ENCODE measurements around the gene PRDM16. TPM values are rescaled to one million over a fixed set of nuclear protein-coding genes. Genes with fewer than 3 reads are reported as not detected.

PRDM16 gene
- total RNA-seq, 2 experiments from 2014 or later: not detected

DNA sequence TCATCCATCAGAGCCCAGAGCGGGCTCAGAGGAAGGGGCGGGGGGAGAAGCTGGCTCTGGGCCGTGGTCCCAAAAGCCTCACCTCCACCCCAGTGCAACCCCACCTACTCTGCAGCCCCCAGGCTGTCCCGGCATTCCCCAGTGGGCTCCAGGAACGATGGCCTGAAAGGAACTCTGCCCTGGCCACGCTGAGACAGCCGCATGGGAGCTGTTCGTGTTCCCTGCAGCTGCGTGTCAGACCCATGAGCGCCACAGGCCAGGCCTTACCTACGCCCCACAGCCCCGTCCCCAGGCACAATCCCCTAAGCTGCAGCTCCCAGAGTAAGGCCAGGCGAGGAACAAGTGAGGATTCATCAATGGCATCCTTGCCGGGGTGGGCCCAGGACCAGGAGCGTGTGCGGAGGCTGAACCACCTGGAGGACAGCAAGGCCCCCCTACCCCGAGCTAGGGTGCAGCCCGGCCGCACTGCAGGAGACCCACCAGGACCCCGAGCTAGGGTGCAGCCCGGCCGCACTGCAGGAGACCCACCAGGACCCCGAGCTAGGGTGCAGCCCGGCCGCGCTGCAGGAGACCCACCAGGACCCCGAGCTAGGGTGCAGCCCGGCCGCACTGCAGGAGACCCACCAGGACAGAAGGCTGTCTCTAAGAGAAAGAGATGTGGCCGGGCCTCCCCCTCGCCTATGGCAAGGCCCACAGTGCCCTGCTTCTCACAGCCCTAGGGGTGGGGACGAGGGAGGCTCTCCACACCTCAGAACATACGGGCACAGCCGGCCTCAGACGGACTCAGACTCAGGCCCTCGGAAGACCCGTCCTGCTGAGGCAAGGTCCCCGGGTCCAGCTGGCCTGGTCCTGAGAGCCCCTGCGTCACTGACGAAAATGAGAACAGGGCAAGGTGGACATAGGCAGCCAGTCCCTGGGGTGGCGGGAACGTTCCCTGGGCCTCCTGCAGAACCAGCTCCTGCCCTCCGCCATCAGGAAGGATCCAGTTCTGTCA lies 359.0 kb downstream of the PRDM16 start:
- Histone ChIP-seq H3K9me3 (ENCODE audit: low read length) (no peaks in the 10 kb centered on the region), H3K9me2 (ENCODE audit: insufficient read depth, low read length) (no peaks in the 10 kb centered on the region), H3K27ac (ENCODE audit: low read depth, low read length, poor library complexity, severe bottlenecking) (no peak overlapping the region), H2AFZ (ENCODE audit: low read length) (no peak overlapping the region), H3K4me3 (ENCODE audit: low read depth, low read length, poor library complexity, severe bottlenecking) (no peak overlapping the region), H3K4me1 (ENCODE audit: insufficient read depth, low read length, poor library complexity, severe bottlenecking) (no peaks in the 10 kb centered on the region), H3K4me2 (ENCODE audit: low read length) (no peak overlapping the region), H4K20me1 (ENCODE audit: insufficient read depth, low read length) (no peaks in the 10 kb centered on the region), H3K36me3 (ENCODE audit: insufficient read depth, low read length) (no peaks in the 10 kb centered on the region), H3K79me2 (ENCODE audit: insufficient read depth, low read depth, low read length) (no peaks in the 10 kb centered on the region)
- POLR2A ChIA-PET: interaction anchor here (0.6 kb wide), 1 partner anchor 31 kb away, joined by 3 read pairs; no protein-coding TSS in a partner anchor
- BruUV-seq (replicated peaks): no TSS peak
- no peak for DNase-seq (ENCODE audit: low spot score)
- intact Hi-C loops (cut with micrococcal nuclease; ENCODE audit: unreplicated experiment): no loop called here
- TF ChIP-seq, protein P1, sequence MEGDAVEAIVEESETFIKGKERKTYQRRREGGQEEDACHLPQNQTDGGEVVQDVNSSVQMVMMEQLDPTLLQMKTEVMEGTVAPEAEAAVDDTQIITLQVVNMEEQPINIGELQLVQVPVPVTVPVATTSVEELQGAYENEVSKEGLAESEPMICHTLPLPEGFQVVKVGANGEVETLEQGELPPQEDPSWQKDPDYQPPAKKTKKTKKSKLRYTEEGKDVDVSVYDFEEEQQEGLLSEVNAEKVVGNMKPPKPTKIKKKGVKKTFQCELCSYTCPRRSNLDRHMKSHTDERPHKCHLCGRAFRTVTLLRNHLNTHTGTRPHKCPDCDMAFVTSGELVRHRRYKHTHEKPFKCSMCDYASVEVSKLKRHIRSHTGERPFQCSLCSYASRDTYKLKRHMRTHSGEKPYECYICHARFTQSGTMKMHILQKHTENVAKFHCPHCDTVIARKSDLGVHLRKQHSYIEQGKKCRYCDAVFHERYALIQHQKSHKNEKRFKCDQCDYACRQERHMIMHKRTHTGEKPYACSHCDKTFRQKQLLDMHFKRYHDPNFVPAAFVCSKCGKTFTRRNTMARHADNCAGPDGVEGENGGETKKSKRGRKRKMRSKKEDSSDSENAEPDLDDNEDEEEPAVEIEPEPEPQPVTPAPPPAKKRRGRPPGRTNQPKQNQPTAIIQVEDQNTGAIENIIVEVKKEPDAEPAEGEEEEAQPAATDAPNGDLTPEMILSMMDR (conservative IDR thresholded peaks at IDR 0.05; ENCODE audit: low read length): no peak
- TF ChIP-seq EZH2phosphoT487 (IDR thresholded peaks at IDR 0.05; ENCODE audit: borderline replicate concordance, low read depth, low read length): no peak
- CTCF ChIA-PET (ENCODE audit: unreplicated experiment): no interaction called here

DNA sequence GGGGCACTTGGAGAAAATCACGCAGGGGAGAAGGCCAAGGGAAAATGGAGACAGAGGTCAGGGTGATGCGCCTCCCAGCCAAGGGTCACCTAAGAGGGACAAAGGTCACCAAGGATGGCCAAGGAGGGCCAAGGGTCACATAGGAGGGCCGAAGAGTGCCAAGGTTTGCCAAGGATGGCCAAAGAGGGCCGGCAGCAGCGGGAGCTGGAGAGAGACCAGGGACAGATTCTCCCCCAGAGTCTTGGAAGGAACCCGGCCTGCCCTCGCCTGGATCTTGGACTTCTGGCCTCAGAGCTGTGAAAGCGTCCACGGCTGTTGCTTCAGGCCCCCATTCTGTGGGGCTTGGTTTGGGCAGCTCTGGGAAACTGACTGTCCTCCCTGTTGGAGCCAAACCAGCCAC lies 359.9 kb downstream of the PRDM16 start:
- TF ChIP-seq, protein P1 (conservative IDR thresholded peaks at IDR 0.05; ENCODE audit: low read length): no peak
- no peak for TF ChIP-seq EZH2phosphoT487 (IDR thresholded peaks at IDR 0.05; ENCODE audit: borderline replicate concordance, low read depth, low read length)
- Histone ChIP-seq H3K9me2 (ENCODE audit: insufficient read depth, low read length) (no peaks in the 10 kb centered on the region), H3K4me2 (ENCODE audit: low read length) (no peak overlapping the region), H2AFZ (ENCODE audit: low read length) (no peak overlapping the region), H4K20me1 (ENCODE audit: insufficient read depth, low read length) (no peaks in the 10 kb centered on the region), H3K4me1 (ENCODE audit: insufficient read depth, low read length, poor library complexity, severe bottlenecking) (no peaks in the 10 kb centered on the region), H3K9me3 (ENCODE audit: low read length) (no peaks in the 10 kb centered on the region), H3K79me2 (ENCODE audit: insufficient read depth, low read depth, low read length) (no peaks in the 10 kb centered on the region), H3K27ac (ENCODE audit: low read depth, low read length, poor library complexity, severe bottlenecking) (no peak overlapping the region), H3K36me3 (ENCODE audit: insufficient read depth, low read length) (no peaks in the 10 kb centered on the region), H3K4me3 (ENCODE audit: low read depth, low read length, poor library complexity, severe bottlenecking) (no peak overlapping the region)
- intact Hi-C loops (cut with micrococcal nuclease; ENCODE audit: unreplicated experiment): no loop called here
- no TSS peak for BruUV-seq (replicated peaks)
- ChIA-PET POLR2A (no interaction called here), CTCF (ENCODE audit: unreplicated experiment) (no interaction called here)
- DNase-seq (ENCODE audit: low spot score): no peak

GRCh38 chr1:3429320-3429719 lies 360.3 kb downstream of the PRDM16 start:
- no peaks in the 10 kb centered on the region for H3K36me3 ChIP-seq (ENCODE audit: insufficient read depth, low read length)
- no peak overlapping the region for H3K4me3 ChIP-seq (ENCODE audit: low read depth, low read length, poor library complexity, severe bottlenecking)
- POLR2A ChIA-PET: no interaction called here
- H4K20me1 ChIP-seq (ENCODE audit: insufficient read depth, low read length): no peaks in the 10 kb centered on the region
- no peak overlapping the region for H2AFZ ChIP-seq (ENCODE audit: low read length)
- no peaks in the 10 kb centered on the region for H3K9me2 ChIP-seq (ENCODE audit: insufficient read depth, low read length)
- no peak for DNase-seq (ENCODE audit: low spot score)
- H3K9me3 ChIP-seq (ENCODE audit: low read length): no peaks in the 10 kb centered on the region
- no peak overlapping the region for H3K4me2 ChIP-seq (ENCODE audit: low read length)
- intact Hi-C loops (cut with micrococcal nuclease; ENCODE audit: unreplicated experiment): no loop called here
- no TSS peak for BruUV-seq (replicated peaks)
- CTCF ChIA-PET (ENCODE audit: unreplicated experiment): no interaction called here
- TF ChIP-seq EZH2phosphoT487 (IDR thresholded peaks at IDR 0.05; ENCODE audit: borderline replicate concordance, low read depth, low read length): no peak
- TF ChIP-seq, protein P1 (conservative IDR thresholded peaks at IDR 0.05; ENCODE audit: low read length): no peak
- no peaks in the 10 kb centered on the region for H3K4me1 ChIP-seq (ENCODE audit: insufficient read depth, low read length, poor library complexity, severe bottlenecking)
- H3K27ac ChIP-seq (ENCODE audit: low read depth, low read length, poor library complexity, severe bottlenecking): no peak overlapping the region
- H3K79me2 ChIP-seq (ENCODE audit: insufficient read depth, low read depth, low read length): no peaks in the 10 kb centered on the region
